ENCODE data around the gene POLD2.

POLD2 gene

GRCh38 chr7:44102846-44103565 lies 20.3 kb downstream of the POLD2 start:
- DNase-seq (ENCODE audit: low read depth in 1 of 2, low spot score in 1 of 2), result no peak

GRCh38 chr7:44101966-44102845 lies 21.1 kb downstream of the POLD2 start:
- no peak for DNase-seq (ENCODE audit: low read depth in 1 of 2, low spot score in 1 of 2)

- DNase-seq (ENCODE audit: low read depth in 1 of 2, low spot score in 1 of 2), result no peak
Measured at GRCh38 chr7:44101303-44101965, 21.9 kb downstream of the POLD2 start.

DNA sequence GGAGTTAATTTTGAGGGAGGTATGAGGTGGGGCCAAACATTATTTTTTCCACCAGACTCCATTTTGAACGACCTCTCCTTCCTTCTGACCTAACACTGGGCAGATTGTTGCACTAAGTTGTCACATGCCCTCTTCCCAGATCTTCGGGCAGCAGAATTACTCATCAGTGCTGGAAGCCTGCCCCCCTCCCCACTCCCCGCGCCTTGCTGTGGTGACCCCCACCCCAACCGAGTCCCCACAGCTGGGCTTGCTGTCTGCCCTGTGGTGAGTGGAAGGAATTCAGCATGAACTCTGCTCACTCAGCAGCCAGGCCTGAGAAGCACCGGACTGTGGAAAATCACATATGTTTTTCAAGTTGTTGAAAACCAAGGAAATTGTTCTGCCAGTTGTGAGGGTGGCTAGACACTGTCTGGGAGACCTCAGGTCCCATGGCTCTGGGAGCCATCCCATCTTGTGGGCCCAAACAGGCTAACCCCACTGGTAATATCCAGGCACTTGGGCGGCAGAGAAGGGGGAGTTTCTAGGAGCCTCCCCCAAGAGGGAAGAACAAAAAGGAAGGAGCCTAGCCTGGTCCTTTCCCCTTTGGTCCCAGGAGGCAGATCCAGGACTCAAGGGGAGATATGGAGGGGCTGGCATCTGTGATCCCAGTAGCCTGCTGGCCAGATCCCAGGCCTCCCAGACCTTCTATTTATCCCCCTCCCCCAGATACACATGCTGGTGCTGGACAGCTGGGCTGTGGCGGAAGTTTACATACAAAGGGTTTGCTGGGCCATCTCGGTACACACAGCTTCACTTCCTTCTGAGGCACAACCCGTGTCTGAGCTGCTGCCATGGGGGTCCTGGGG lies 22.7 kb downstream of the POLD2 start:
- DNase-seq (ENCODE audit: low read depth in 1 of 2, low spot score in 1 of 2), result no peak

GRCh38 chr7:44099669-44100068 lies 23.7 kb downstream of the POLD2 start:
- no peak for DNase-seq (ENCODE audit: low read depth in 1 of 2, low spot score in 1 of 2)

DNA sequence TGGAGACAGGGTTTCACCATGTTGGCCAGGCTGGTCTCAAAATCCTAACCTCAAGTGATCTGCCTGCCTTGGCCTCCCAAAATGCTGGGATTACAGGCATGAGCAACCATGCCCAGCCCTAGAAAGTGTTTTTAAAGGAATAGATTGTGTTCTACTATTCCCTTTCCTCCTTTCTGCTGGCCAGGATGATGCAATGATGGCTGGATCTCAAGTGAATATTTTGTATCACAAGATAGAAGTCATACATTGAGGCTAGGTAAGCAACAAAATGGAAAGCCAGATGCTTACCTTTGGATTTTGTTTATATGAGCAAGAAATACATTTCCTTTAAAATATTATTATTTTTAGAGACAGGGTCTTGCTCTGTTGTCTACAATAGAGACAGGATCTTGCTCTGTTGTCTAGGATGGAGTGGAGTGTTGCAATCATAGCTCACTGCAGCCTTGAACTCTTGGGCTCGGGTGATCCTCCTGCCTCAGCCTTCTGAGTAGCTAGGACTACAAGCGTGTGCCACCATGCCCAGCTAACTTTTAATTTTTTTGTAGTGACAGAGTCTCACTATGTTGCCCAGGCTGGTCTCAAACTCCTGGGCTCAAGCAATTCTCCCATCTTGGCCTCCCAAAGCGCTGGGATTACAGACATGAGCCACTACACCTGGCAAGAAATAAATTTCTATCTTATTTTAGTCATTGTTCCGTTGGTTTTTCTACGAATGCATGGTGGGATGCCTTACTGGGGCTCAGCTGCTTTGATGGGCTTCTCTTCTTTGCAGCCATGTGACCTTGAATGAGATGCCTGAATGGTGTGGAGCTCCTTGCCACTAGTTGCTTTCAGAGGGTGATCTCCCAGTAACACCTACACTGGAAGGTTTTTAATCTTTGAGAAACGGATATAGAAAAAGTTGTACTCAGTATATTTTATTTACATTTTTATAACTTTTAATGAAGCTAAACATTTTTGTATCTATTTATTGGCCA lies 25.0 kb downstream of the POLD2 start:
- no peak for DNase-seq (ENCODE audit: low read depth in 1 of 2, low spot score in 1 of 2)

DNA sequence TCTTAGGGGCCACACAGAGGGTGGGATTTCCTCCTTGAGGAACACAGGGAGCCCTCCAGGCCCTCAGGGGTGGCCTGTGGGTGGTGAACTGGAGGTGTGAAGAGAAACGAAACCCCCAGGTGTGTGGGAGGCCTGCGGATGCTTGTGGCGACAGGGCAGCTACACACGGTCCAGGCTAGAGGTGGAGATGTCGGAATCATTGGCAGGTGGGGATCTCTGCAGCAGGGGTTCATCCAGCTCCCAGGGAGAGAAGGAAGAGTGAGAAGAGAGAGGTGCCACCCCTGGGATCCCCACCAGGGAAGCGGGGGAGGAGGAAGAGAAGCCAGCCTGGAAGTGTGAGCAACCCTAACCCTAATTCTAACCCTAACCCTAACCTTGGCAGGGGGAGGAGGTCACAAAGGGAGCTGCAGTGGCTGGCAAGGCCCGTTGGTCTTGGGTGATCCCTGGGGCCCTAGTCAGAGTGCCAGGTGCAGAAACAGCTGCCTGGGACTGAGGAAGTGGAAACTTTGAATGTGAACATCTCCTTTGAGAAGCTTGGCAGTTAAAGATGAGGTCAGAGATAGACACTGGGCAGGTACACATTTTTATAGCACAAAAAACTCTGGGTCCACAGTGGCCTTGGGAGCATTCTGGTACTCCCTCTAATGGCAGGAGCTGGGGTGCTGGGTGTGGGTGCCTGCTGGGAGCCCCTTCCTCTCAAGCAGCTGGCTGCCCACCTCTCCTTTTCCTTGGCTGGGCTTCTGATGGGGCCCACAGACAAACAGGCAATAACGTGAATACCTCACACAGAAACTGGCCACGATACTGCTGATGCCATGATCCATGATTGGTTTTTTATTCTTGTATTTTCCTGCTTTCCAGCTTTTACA lies 26.1 kb downstream of the POLD2 start:
- no peak for DNase-seq (ENCODE audit: low read depth in 1 of 2, low spot score in 1 of 2)

- DNase-seq (ENCODE audit: low read depth in 1 of 2, low spot score in 1 of 2), result no peak
Measured at GRCh38 chr7:44096326-44096881, 26.9 kb downstream of the POLD2 start.

GRCh38 chr7:44095781-44096180 lies 27.6 kb downstream of the POLD2 start:
- DNase-seq (ENCODE audit: low read depth in 1 of 2, low spot score in 1 of 2), result no peak

GRCh38 chr7:44094883-44095592 lies 28.3 kb downstream of the POLD2 start:
- no peak for DNase-seq (ENCODE audit: low read depth in 1 of 2, low spot score in 1 of 2)

DNA sequence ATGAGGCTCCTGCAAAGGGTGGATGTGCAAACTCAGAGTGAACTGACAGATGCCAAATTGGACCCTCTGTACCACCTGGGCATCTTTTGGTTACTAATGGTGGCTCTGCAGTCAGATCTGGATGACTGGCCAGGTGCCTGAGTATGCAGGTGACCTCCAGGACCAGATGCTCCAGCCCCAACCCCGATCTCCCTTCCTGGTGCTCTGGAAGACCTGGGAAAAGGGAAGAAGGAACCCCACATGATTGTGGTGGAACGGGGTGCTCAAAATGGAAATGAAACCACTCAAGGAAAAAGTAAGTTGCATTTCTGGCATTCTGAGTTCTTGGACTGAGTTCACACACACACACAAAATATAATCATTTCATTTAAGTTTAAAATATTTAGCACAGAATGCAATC lies 29.0 kb downstream of the POLD2 start:
- no peak for DNase-seq (ENCODE audit: low read depth in 1 of 2, low spot score in 1 of 2)

DNA sequence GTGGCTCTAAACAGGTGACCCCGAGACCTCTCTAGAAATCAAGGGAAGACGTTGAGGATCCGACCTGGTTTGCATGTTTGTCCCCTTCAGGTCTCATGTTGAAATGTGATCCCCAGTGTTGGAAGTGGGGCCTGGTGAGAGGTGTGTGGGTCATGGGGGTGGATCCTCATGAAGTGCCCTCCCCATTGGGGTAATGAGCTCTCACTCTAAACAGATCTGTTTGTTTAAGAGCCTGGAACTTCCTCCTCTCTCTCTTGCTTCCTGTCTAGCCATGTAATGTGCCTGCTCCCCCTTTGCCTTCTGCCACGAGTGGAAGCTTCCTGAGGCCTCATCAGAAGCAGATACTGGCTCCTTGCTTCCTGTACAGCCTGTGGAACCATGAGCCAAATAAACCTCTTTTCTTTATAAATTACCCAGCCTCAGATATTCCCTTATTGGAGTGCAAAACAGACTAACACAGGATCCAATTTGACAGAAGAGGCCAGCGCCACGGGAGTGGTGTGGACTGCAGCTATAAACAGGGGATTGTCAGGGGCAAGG lies 30.2 kb downstream of the POLD2 start:
- DNase-seq (ENCODE audit: low read depth in 1 of 2, low spot score in 1 of 2), result no peak

DNA sequence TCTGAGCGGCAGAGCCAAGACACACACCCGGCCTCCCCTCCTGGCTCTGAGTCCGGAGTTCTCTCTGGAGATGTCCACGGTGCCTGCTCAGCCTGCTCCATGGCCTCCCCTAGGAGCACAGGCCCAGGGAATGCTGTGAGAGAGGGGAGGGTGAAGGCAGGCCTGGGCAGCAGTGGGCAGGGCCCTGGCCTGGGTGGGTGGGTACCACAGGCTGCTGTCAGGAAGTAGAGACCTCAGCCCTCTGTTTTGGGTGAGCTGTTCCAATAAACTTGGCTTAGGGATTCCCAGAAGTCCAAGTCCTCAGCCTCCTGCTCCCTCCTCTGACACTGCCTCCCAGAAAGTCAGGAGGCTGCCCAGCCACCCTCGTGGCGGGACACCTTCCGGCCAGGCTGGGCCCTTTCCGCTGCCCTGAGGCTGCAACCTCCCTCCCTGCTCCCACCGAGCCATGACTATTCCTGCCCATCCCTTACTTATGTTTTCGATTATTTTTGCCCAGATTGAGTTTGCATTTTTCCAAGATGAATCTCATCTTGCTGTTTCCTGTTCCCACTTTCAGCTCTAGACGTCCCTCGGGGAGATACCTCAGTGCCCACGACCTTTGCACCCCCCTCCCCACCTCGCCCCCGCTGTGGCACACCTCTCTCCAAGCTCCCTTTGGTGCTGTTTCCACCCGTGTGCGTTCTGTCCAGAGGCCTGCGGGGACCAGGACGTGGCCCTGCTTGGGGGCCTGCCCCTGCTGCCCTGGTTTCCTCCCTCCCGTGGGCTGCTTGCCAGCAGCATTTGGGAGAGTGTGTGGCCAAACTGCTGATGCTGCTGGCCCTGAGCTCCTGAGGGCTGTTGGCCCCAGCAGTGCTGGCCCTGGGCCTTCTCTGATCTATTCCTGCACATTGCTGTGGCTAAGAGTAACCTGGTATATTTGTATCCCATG lies 35.2 kb downstream of the POLD2 start:
- DNase-seq (ENCODE audit: low read depth in 1 of 2, low spot score in 1 of 2), result no peak

GRCh38 chr7:44086627-44087026 lies 36.7 kb downstream of the POLD2 start:
- no peak for DNase-seq (ENCODE audit: low read depth in 1 of 2, low spot score in 1 of 2)

DNA sequence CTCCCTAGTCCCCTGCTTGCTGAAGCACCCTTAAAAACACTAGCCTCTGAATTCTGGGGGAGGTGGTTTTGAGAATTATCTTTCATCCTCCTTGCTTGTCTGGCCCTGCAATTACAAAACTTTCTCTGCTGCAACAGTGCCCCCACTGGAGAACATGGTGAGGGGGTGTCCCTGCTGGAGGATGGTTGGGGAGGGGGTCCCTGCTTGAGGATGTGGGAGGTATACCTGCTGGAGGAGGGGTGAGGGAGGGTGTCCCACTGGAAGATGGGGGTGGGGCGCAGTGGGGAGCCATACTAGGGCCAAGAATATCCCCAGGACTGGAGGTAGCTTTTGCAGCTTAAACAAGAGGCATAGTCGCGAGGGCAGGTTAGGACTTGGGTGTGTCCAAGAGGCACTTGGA lies 37.8 kb downstream of the POLD2 start:
- DNase-seq (ENCODE audit: low read depth in 1 of 2, low spot score in 1 of 2), result no peak

DNA sequence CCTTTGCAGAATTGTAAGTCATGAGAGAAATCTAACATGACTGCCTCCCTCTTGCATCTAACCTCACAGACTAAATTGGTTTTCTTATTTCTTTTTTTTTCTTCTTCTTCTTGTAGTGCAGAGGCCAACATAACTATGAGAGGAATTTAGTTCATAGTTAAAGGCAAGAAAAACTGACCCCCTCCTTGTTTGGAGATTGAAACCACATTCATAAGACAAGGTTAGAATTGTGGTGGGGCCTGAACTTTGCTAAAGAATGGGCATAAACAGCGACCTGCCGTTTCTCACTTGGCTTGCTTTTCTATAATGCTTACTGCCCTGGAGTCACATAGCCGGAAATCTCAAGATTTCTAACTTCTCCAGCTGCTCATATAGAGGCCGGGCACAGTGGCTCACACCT lies 38.6 kb downstream of the POLD2 start:
- DNase-seq (ENCODE audit: low read depth in 1 of 2, low spot score in 1 of 2), result no peak

GRCh38 chr7:44083796-44084195 lies 39.6 kb downstream of the POLD2 start:
- no peak for DNase-seq (ENCODE audit: low read depth in 1 of 2, low spot score in 1 of 2)

Measured in stimulated activated CD4-positive, alpha-beta T cell treated with anti-CD3 and anti-CD28 coated beads, Interleukin-15, amount 100 ng/mL, for 1 hour (primary cell).